Measurements from ENCODE around the gene GDPD5. TPM values are rescaled to one million over a fixed set of nuclear protein-coding genes. Genes with fewer than 3 reads are reported as not detected.

GDPD5 gene
- total RNA-seq, 1 experiment from 2014 or later: 12.2 TPM

DNA sequence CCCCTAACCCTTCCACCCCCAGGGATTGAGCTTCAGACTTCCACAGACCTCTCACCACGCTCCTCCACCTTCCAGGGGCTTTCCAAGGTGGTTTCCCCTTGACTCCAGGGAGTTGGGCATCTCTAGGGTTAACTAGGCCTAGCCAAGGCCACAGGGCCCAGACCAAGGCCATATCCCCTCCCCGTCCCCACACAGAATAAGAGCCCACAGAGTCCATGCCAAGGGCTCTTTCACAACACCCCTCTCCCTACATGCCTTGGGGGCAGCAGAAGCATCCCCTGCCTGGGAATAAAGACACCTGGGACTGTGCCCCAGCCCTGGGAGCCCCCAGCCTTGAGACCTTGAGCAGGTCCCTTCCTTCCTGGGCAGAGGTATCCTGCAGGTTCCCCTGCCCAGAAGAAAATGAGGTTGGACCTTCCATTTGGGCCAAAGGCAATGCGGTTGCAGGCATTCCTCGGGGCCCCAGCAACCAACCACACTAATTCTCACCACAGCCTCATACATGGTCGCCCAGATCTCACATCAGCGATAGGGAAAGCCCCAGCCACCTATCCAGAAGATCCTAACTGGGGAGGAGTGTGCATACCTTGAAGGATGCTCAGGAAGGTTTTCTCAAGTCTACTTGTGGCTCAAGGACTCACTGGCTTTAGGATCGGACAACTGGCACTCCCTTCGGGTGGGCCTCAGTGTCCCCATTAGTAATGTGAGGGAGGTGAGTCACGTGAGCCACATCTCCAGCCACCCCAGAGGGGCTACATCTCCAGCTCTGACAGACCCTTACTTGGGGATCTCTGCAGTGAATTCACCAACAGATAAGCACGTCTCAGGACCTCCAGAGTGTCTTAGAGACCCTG is 1.7 kb downstream of the GDPD5 start (continued):
- TF ChIP-seq, protein P1, sequence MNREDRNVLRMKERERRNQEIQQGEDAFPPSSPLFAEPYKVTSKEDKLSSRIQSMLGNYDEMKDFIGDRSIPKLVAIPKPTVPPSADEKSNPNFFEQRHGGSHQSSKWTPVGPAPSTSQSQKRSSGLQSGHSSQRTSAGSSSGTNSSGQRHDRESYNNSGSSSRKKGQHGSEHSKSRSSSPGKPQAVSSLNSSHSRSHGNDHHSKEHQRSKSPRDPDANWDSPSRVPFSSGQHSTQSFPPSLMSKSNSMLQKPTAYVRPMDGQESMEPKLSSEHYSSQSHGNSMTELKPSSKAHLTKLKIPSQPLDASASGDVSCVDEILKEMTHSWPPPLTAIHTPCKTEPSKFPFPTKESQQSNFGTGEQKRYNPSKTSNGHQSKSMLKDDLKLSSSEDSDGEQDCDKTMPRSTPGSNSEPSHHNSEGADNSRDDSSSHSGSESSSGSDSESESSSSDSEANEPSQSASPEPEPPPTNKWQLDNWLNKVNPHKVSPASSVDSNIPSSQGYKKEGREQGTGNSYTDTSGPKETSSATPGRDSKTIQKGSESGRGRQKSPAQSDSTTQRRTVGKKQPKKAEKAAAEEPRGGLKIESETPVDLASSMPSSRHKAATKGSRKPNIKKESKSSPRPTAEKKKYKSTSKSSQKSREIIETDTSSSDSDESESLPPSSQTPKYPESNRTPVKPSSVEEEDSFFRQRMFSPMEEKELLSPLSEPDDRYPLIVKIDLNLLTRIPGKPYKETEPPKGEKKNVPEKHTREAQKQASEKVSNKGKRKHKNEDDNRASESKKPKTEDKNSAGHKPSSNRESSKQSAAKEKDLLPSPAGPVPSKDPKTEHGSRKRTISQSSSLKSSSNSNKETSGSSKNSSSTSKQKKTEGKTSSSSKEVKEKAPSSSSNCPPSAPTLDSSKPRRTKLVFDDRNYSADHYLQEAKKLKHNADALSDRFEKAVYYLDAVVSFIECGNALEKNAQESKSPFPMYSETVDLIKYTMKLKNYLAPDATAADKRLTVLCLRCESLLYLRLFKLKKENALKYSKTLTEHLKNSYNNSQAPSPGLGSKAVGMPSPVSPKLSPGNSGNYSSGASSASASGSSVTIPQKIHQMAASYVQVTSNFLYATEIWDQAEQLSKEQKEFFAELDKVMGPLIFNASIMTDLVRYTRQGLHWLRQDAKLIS (CRISPR knock-in tag; IDR thresholded peaks at IDR 0.05; ENCODE audit: borderline replicate concordance): no peak
- TF ChIP-seq, protein P2, sequence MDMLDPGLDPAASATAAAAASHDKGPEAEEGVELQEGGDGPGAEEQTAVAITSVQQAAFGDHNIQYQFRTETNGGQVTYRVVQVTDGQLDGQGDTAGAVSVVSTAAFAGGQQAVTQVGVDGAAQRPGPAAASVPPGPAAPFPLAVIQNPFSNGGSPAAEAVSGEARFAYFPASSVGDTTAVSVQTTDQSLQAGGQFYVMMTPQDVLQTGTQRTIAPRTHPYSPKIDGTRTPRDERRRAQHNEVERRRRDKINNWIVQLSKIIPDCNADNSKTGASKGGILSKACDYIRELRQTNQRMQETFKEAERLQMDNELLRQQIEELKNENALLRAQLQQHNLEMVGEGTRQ (CRISPR knock-in tag; IDR thresholded peaks at IDR 0.05): no peak
- TF ChIP-seq, protein P3, sequence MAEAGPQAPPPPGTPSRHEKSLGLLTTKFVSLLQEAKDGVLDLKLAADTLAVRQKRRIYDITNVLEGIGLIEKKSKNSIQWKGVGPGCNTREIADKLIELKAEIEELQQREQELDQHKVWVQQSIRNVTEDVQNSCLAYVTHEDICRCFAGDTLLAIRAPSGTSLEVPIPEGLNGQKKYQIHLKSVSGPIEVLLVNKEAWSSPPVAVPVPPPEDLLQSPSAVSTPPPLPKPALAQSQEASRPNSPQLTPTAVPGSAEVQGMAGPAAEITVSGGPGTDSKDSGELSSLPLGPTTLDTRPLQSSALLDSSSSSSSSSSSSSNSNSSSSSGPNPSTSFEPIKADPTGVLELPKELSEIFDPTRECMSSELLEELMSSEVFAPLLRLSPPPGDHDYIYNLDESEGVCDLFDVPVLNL (CRISPR knock-in tag; IDR thresholded peaks at IDR 0.05; ENCODE audit: borderline replicate concordance, low read depth): no peak
- TF ChIP-seq FOXK1 (CRISPR knock-in tag; IDR thresholded peaks at IDR 0.05) (no peak), NFATC4 (CRISPR knock-in tag; IDR thresholded peaks at IDR 0.05) (no peak)

DNA sequence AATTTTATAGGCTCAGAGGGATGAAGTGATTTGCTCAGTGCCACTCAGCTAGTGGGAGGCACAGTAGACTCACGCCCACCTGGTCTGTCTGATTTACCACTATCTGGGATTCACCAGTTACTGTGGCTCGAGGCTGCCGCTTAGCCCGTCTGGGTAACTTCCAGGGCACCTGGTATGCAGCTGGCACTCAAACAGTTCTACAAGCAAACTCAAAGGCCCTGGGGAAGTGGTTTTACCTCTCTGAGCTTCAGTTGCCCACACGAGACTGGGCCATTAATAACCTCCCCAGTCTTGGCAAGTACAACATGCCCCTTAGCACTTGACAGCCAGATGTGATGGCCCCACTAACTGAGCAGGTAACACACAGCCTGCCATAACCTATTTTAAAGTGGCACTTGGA is 2.6 kb downstream of the GDPD5 start:
- Mint-ChIP-seq H3K36me3 (no peaks in the 10 kb centered on the region), H3K4me3 (no peak overlapping the region), H3K4me1 (peaks cover 14% of the 10 kb centered on the region), H3K9me3 (no peaks in the 10 kb centered on the region), H3K27ac (no peak overlapping the region), H3K27me3 (ENCODE audit: low read depth) (peaks cover 39% of the 10 kb centered on the region)
- ATAC-seq (no peak), DNase-seq (ENCODE audit: low spot score) (no peak)
- ChIA-PET POLR2A (no interaction called here), CTCF (interaction anchor here (0.7 to 3.7 kb wide), 10 partner anchors 9 to 135 kb away, joined by 3 to 31 read pairs (median 4); no protein-coding TSS in a partner anchor)
- TF ChIP-seq OVOL2 (CRISPR knock-in tag; IDR thresholded peaks at IDR 0.05; ENCODE audit: borderline replicate concordance) (no peak), PRRX2 (CRISPR knock-in tag; IDR thresholded peaks at IDR 0.05) (no peak), JUN (CRISPR knock-in tag; IDR thresholded peaks at IDR 0.05) (no peak)
- TF ChIP-seq, protein P4, sequence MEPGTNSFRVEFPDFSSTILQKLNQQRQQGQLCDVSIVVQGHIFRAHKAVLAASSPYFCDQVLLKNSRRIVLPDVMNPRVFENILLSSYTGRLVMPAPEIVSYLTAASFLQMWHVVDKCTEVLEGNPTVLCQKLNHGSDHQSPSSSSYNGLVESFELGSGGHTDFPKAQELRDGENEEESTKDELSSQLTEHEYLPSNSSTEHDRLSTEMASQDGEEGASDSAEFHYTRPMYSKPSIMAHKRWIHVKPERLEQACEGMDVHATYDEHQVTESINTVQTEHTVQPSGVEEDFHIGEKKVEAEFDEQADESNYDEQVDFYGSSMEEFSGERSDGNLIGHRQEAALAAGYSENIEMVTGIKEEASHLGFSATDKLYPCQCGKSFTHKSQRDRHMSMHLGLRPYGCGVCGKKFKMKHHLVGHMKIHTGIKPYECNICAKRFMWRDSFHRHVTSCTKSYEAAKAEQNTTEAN (CRISPR knock-in tag; IDR thresholded peaks at IDR 0.05): no peak
- TF ChIP-seq, protein P5, sequence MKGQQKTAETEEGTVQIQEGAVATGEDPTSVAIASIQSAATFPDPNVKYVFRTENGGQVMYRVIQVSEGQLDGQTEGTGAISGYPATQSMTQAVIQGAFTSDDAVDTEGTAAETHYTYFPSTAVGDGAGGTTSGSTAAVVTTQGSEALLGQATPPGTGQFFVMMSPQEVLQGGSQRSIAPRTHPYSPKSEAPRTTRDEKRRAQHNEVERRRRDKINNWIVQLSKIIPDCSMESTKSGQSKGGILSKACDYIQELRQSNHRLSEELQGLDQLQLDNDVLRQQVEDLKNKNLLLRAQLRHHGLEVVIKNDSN (CRISPR knock-in tag; IDR thresholded peaks at IDR 0.05): no peak
- TF ChIP-seq, protein P6, sequence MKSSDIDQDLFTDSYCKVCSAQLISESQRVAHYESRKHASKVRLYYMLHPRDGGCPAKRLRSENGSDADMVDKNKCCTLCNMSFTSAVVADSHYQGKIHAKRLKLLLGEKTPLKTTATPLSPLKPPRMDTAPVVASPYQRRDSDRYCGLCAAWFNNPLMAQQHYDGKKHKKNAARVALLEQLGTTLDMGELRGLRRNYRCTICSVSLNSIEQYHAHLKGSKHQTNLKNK (CRISPR knock-in tag; IDR thresholded peaks at IDR 0.05): no peak

DNA sequence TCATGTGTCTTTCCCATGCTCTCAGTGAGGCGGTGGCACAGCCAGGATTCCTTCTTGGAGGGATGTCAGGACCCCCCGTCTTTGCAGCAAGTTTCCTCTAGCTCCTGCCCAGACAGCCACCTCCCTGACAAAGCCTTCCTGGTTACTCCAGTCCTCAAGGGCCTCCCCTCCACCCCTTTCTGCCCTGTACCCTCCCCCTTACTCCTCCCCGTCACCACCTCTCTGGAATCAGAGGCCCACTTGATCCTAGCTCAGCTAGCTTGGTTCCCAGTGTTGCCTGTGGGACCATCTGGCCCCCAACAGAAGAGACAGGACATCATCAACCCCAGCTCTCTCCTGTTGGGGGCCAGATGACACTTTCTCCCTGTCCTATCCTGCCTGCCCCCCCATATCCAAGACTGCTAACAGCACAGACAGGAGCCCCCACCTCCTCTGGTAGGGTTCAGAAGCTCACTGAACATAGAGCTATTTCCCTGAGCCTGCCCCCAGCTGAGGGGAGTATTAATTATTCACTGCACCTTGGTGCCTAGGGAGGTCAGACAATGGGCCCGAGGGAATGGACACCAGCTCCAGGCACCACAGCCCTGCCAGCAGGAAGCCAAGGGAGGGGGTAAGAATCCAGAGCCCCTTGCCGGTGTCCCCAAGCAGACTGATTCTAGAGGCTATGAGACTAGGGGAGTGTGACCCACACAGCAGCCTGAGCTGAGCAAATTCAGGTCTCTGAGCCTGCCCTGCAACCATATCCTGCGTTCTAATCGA is 3.3 kb downstream of the GDPD5 start:
- H3K9me3 Mint-ChIP-seq: no peaks in the 10 kb centered on the region
- no peak overlapping the region for H3K4me3 Mint-ChIP-seq
- CTCF ChIA-PET: interaction anchor here (0.7 to 2.5 kb wide), 11 partner anchors 9 to 134 kb away, joined by 3 to 10 read pairs (median 4); no protein-coding TSS in a partner anchor
- TF ChIP-seq NR1H2 (CRISPR knock-in tag; IDR thresholded peaks at IDR 0.05) (no peak), NFE2L1 (CRISPR knock-in tag; IDR thresholded peaks at IDR 0.05) (no peak), ZBTB21 (CRISPR knock-in tag; IDR thresholded peaks at IDR 0.05; ENCODE audit: borderline replicate concordance) (no peak), RORB (CRISPR knock-in tag; IDR thresholded peaks at IDR 0.05) (no peak), NR2C2 (CRISPR knock-in tag; IDR thresholded peaks at IDR 0.05) (no peak), SMAD3 (CRISPR knock-in tag; IDR thresholded peaks at IDR 0.05; ENCODE audit: borderline replicate concordance) (no peak)
- TF ChIP-seq, protein P7, sequence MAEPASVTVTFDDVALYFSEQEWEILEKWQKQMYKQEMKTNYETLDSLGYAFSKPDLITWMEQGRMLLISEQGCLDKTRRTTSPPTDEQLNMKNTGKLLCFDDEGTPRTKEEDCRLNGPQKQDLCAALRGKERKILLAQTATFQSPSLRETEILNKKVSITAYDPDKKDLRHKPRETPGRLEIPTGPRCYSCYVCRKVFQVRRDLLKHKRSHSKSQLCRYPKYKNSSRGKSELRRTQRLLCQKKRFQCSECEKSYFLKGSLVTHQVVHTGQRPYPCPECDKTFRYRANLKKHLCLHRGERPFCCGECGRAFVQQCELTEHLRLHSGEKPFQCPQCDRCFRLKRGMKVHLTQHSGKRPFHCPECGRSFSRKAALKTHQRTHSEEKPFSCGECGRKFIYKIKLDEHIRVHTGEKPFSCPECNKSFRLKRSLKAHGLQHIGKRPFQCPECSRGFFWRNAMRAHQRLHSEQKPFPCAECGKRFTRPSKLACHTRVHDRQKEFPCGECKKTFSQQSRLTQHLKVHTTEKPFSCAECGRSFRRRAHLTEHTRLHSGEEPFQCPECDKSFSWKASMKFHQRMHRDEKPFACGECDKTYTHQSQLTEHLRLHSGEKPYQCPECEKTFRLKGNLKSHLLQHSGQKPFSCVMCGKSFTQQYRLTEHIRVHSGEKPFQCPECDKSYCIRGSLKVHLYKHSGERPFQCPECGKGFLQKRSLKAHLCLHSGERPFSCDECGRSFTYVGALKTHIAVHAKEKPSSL (CRISPR knock-in tag; conservative IDR thresholded peaks at IDR 0.05): no peak

More for the DNA sequence above, 3.3 kb downstream of the GDPD5 start:
- Mint-ChIP-seq H3K27ac (no peak overlapping the region), H3K36me3 (no peaks in the 10 kb centered on the region), H3K27me3 (ENCODE audit: low read depth) (peaks cover 39% of the 10 kb centered on the region), H3K4me1 (peaks cover 19% of the 10 kb centered on the region)
- POLR2A ChIA-PET: no interaction called here
- ATAC-seq: no peak
- DNase-seq (ENCODE audit: low spot score): no peak
